Retinal pigment epithelial cell (primary cell): ENCODE data around the gene QTRT2.

Source experiments
- DNase-seq: peaks from one replicate; pipeline ENCODE4 v3.0.0-alpha.2; 2010; ENCODE audit warnings: low read depth
- H3K4me3 ChIP-seq: 2 replicates; pipeline ENCODE4 v1.5.1; 2011; ENCODE audit warnings: mild to moderate bottlenecking, low read length, control low read depth, moderate library complexity
- TF ChIP-seq, protein P1 (sequence below): conservative IDR thresholded peaks from 2 replicates; pipeline ENCODE4 v1.5.1; 2011; ENCODE audit warnings: low read depth, low read length, control low read depth, inconsistent platforms

QTRT2 gene

DNA sequence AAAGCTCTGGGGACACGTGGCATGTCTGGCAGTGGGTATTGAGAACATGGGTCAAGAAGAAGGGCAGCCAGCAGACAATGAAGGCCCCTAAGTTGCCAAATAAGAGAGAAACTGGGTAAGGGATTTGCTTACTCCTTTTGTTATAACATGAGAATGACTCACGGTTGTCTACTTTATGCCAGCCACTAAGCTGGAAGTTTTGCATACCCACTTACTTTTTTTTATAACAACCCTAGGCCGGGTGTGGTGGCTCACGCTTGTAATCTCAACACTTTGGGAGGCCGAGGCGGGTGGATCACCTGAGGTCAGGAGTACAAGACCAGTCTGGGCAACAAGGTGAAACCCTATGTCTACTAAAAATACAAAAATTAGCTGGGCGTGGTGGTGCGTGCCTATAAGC lies 72.3 kb downstream of the QTRT2 start:
- TF ChIP-seq, protein P1, sequence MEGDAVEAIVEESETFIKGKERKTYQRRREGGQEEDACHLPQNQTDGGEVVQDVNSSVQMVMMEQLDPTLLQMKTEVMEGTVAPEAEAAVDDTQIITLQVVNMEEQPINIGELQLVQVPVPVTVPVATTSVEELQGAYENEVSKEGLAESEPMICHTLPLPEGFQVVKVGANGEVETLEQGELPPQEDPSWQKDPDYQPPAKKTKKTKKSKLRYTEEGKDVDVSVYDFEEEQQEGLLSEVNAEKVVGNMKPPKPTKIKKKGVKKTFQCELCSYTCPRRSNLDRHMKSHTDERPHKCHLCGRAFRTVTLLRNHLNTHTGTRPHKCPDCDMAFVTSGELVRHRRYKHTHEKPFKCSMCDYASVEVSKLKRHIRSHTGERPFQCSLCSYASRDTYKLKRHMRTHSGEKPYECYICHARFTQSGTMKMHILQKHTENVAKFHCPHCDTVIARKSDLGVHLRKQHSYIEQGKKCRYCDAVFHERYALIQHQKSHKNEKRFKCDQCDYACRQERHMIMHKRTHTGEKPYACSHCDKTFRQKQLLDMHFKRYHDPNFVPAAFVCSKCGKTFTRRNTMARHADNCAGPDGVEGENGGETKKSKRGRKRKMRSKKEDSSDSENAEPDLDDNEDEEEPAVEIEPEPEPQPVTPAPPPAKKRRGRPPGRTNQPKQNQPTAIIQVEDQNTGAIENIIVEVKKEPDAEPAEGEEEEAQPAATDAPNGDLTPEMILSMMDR: no peak
- H3K4me3 ChIP-seq: no peak overlapping the region
- no peak for DNase-seq

DNA sequence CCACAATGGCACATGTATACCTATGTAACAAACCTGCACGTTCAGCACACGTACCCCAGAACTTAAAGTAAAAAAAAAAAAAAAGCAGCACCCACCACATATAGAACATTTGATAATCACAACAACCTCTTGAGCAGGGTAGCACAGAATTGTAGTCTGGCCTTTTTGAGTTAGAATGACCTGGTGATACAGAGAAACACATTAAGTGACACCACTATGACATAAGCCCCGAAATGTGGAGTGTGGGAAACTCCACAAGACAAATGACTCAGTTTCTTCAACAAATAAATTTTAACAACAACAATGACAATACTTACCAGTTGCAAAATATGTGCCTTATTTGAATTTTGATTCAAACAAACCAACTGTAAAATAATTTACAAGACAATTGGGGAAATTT lies 76.0 kb downstream of the QTRT2 start:
- TF ChIP-seq, protein P1: no peak
- DNase-seq: no peak
- H3K4me3 ChIP-seq: no peak overlapping the region

DNA sequence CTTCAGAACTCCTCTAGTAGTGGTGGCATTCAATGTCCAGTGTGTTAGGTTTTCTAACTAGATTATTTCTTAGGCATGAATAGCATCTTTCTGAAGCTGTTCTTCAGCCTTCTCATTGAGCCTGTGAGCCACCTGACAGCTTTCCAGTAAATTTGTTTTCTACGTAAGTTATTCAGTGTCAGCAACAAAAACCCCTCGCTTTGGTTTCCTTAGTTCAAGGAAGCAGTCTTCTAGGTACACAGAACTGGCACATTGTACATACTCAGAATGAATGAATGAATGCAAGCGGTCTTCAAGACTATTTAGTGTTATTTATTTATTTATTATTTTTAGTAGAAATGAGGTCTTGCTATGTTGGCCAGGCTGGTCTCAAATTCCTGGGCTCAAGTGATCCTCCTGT lies 77.4 kb downstream of the QTRT2 start:
- TF ChIP-seq, protein P1: no peak
- no peak for DNase-seq
- H3K4me3 ChIP-seq: no peak overlapping the region
